Activated CD8-positive, alpha-beta memory T cell treated with anti-CD3 and anti-CD28 coated beads, Interleukin-2, amount 10 ng/mL, durations not matched to agents 7 days and 5 days (primary cell): ENCODE measurements around the gene DST. TPM values are rescaled to one million over a fixed set of nuclear protein-coding genes. Genes with fewer than 3 reads are reported as not detected.
A peak's percentile ranks its signal among the peaks of the same experiment; 100 is the strongest.
"Not testable (repeated sequence)": the region's sequence is repeated elsewhere in the genome, so short reads cannot be mapped to it uniquely, and the experiment has no call there.

Source experiments
- ATAC-seq: fragments of 150-1000 bp; cut with Tn5 transposase; one replicate; pipeline ENCODE4 v1.10.0; 2021; ENCODE audit warnings: moderate library complexity
- CTCF ChIA-PET: fragments of 350-600 bp; sonication (Branson Sonifier 250); formaldehyde crosslinking; loops from one replicate; lab custom pipeline; 2021; ENCODE audit warnings: antibody characterized with exemption; lab: Charles Lee
- DNase-seq: peaks from one replicate; pipeline ENCODE4 v3.0.0-alpha.2; 2020
- H3K27ac Mint-ChIP-seq: one replicate; pipeline ENCODE4 v1.8.0; 2021; ENCODE audit warnings: mild to moderate bottlenecking, mixed read lengths
- H3K27me3 Mint-ChIP-seq: one replicate; pipeline ENCODE4 v1.8.0; 2021; ENCODE audit warnings: mixed read lengths
- H3K36me3 Mint-ChIP-seq: one replicate; pipeline ENCODE4 v1.8.0; 2021; ENCODE audit warnings: mild to moderate bottlenecking, mixed read lengths
- H3K4me1 Mint-ChIP-seq: one replicate; pipeline ENCODE4 v1.8.0; 2021; ENCODE audit warnings: mixed read lengths
- H3K4me3 Mint-ChIP-seq: one replicate; pipeline ENCODE4 v1.8.0; 2021; ENCODE audit warnings: mild to moderate bottlenecking, moderate library complexity, mixed read lengths
- H3K9me3 Mint-ChIP-seq: one replicate; pipeline ENCODE4 v1.8.0; 2022; ENCODE audit warnings: low read depth, mixed read lengths
- total RNA-seq, 2 experiments: library from RNA; stranded (reverse); gene quantifications; one replicate each; pipeline ENCODE4 v1.2.3, GENCODE V29; 2021

DST gene
- total RNA-seq, 2 experiments from 2014 or later = 4.0 to 4.3 TPM

DNA sequence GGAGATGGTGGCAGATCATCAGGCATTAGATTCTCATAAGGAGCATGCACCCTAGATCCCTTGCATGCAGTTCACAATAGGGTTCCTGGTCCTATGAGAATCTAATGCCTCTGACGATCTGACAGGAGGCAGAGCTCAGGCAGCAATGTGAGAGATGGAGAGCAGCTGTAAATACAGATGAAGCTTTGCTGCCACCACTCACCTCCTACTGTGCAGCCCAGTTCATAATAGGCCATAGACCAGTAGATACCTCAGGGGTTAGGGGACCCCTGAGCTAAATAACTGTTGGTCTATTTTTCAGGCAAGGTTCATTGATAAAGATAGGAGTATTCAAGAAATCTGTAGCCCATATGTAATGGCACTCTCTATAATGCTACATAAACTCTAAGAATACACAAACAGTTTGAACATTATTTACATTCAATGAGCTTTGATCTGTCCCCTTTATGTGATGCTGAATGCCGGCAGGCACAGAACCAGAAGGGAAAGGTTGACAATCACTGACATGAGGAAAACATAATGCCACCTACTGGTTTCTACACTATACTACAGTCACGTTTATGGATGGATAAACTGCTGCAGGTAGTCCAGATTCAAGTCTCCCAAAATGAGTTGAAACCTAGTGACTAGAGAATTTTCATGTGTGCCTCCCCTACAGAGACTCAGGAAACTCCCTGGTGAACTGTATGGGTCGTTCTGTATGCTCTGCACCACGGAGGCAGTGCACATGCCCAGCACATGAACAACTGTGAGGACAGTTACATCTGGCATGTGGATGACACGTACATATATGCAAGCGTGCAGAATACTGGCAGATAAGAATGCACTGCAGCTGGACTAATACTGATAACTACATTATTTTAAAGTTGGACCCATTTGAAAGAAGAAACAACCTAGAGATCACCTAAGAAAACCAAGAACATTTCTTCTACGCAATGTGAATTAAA lies 72.0 kb downstream of the DST start:
- Mint-ChIP-seq H3K36me3 (no peaks in the 10 kb centered on the region), H3K9me3 (no peaks in the 10 kb centered on the region), H3K4me1 (no peaks in the 10 kb centered on the region), H3K27me3 (peaks cover 3% of the 10 kb centered on the region), H3K4me3 (no peak overlapping the region), H3K27ac (no peak overlapping the region)
- DNase-seq (no peak), ATAC-seq (no peak)
- CTCF ChIA-PET = interaction anchor here (0.7 to 1.1 kb wide), 5 partner anchors 10 to 214 kb away, joined by 3 to 4 read pairs (median 3); no protein-coding TSS in a partner anchor

DNA sequence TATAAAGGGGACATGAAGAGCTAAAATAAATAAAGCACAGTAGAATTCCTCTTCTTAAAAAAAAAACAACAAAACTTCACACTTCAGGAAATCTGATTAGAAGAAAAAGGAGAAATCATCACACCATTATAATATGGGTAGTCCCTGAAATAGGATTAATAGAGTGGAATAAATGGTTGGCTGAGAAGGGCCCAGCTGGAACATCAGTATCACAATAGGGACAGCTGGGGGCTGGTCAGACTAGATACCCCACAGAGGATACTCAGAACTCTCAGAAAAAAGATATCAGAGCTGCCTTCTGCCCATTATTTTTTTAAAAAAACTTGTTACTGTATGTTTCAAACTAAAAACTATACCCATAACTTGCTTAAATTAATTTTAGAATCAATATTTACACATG lies 75.2 kb downstream of the DST start:
- DNase-seq (no peak), ATAC-seq (no peak)
- no peak overlapping the region for H3K4me3 Mint-ChIP-seq
- H3K36me3 Mint-ChIP-seq = no peaks in the 10 kb centered on the region
- peaks cover 2% of the 10 kb centered on the region for H3K9me3 Mint-ChIP-seq
- no peak overlapping the region for H3K27ac Mint-ChIP-seq
- CTCF ChIA-PET = interaction anchor here (1.4 kb wide), 1 partner anchor 27 kb away, joined by 6 read pairs; no protein-coding TSS in a partner anchor
- no peaks in the 10 kb centered on the region for H3K4me1 Mint-ChIP-seq
- no peaks in the 10 kb centered on the region for H3K27me3 Mint-ChIP-seq

- H3K27me3 Mint-ChIP-seq, CTCF ChIA-PET, H3K9me3 Mint-ChIP-seq, H3K36me3 Mint-ChIP-seq, H3K4me1 Mint-ChIP-seq, ATAC-seq, H3K4me3 Mint-ChIP-seq, DNase-seq, H3K27ac Mint-ChIP-seq: not testable (repeated sequence)
Measured at GRCh38 chr6:56562730-56563129, 80.0 kb downstream of the DST start.

GRCh38 chr6:56556751-56557540 lies 85.7 kb downstream of the DST start:
- Mint-ChIP-seq H3K4me3 (no peak overlapping the region), H3K9me3 (no peaks in the 10 kb centered on the region), H3K4me1 (no peaks in the 10 kb centered on the region), H3K27me3 (peaks cover 4% of the 10 kb centered on the region), H3K36me3 (no peaks in the 10 kb centered on the region), H3K27ac (no peak overlapping the region)
- CTCF ChIA-PET = no interaction called here
- no peak for DNase-seq
- no peak for ATAC-seq

- H3K27me3 Mint-ChIP-seq = peaks cover 2% of the 10 kb centered on the region
- DNase-seq (no peak), ATAC-seq (no peak)
- H3K4me1 Mint-ChIP-seq = no peaks in the 10 kb centered on the region
- no peak overlapping the region for H3K27ac Mint-ChIP-seq
- no peaks in the 10 kb centered on the region for H3K36me3 Mint-ChIP-seq
- H3K4me3 Mint-ChIP-seq = no peak overlapping the region
- no peaks in the 10 kb centered on the region for H3K9me3 Mint-ChIP-seq
- CTCF ChIA-PET = no interaction called here
Measured at GRCh38 chr6:56555438-56555872, 87.2 kb downstream of the DST start.

GRCh38 chr6:56552187-56553130 lies 90.2 kb downstream of the DST start:
- no peaks in the 10 kb centered on the region for H3K4me1 Mint-ChIP-seq
- H3K27me3 Mint-ChIP-seq = peaks cover 2% of the 10 kb centered on the region
- CTCF ChIA-PET = no interaction called here
- no peak for ATAC-seq
- no peak overlapping the region for H3K27ac Mint-ChIP-seq
- DNase-seq = no peak
- H3K4me3 Mint-ChIP-seq = no peak overlapping the region
- H3K36me3 Mint-ChIP-seq = no peaks in the 10 kb centered on the region
- H3K9me3 Mint-ChIP-seq = no peaks in the 10 kb centered on the region

DNA sequence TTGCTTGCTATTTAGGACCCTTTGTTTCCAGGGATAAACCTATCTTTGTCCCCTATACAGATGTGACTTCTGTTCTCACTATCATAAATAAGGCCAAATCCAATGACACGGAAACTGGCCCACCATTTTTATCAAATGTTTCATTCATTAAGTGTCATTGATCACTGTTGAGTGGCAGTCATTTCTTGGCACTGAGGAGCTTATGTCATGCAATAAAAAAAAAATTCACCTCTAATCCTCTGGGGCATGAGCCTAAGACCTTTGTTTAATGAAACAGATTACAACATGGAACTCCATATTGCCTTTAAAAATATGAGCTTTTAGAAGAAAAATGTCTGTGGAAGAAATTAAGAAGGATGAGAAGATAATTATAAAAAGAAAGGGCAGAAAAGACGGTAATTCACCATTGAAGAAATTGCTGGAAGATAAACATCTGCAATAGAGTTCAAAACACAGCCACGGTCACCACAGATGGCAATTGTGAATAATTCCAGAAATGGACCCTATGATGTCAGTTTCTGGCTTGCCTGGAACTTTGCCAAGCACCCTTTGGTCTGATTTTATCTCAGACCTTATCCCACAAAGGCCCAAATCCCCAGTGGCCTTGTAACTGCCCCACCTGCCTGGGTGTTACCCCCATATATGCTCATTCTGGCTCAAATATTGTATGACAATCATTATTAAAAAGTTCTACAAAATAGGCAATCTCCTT lies 91.1 kb downstream of the DST start:
- H3K4me1 Mint-ChIP-seq = no peaks in the 10 kb centered on the region
- H3K36me3 Mint-ChIP-seq = no peaks in the 10 kb centered on the region
- DNase-seq (no peak), ATAC-seq (no peak)
- H3K9me3 Mint-ChIP-seq = no peaks in the 10 kb centered on the region
- peaks cover 4% of the 10 kb centered on the region for H3K27me3 Mint-ChIP-seq
- no peak overlapping the region for H3K4me3 Mint-ChIP-seq
- CTCF ChIA-PET = no interaction called here
- no peak overlapping the region for H3K27ac Mint-ChIP-seq

DNA sequence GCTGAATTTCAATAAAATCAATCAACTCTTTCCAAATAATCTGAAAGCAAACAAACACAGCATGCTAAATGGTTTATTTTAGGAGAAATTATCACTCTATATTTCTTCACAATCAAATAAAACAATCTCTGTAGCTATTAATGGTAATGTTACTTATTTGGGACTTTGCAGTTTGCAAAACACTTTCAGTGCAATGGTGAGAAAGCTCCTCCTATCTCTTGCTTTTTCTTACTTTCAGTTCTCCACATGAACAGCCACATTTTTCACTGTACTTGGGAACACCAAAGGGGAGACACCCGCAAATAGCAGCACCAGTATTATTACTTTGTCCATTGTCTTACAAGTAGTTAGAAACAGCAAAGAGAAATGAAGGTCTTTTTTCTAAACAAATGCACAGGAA lies 92.4 kb downstream of the DST start:
- H3K27me3 Mint-ChIP-seq = peaks cover 4% of the 10 kb centered on the region
- DNase-seq = no peak
- CTCF ChIA-PET = no interaction called here
- no peaks in the 10 kb centered on the region for H3K36me3 Mint-ChIP-seq
- H3K9me3 Mint-ChIP-seq = no peaks in the 10 kb centered on the region
- ATAC-seq = no peak
- no peak overlapping the region for H3K4me3 Mint-ChIP-seq
- no peak overlapping the region for H3K27ac Mint-ChIP-seq
- H3K4me1 Mint-ChIP-seq = no peaks in the 10 kb centered on the region

DNA sequence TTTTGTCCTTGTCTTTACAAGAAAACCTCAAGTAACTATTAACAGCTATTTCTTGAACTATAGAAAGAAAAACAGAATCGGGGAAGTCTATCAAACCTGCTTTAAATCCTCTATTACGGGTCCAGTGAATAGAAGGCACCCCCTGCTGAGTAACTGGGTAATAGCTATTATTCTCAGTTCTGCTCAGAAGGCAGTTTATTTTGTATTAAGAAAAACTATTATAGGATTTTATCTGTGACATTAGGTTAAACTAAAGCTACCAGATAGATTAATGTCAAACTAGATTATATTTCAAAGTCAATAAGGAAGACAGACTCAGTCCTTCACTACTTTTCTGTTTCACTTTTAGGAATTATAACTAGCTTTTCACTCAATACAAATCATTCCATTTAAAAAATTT lies 93.7 kb downstream of the DST start:
- CTCF ChIA-PET = no interaction called here
- ATAC-seq = no peak
- no peak for DNase-seq
- no peaks in the 10 kb centered on the region for H3K4me1 Mint-ChIP-seq
- peaks cover 8% of the 10 kb centered on the region for H3K27me3 Mint-ChIP-seq
- no peak overlapping the region for H3K4me3 Mint-ChIP-seq
- no peaks in the 10 kb centered on the region for H3K9me3 Mint-ChIP-seq
- H3K27ac Mint-ChIP-seq = no peak overlapping the region
- no peaks in the 10 kb centered on the region for H3K36me3 Mint-ChIP-seq

GRCh38 chr6:56547687-56548086 lies 95.0 kb downstream of the DST start:
- H3K9me3 Mint-ChIP-seq = no peaks in the 10 kb centered on the region
- no peaks in the 10 kb centered on the region for H3K4me1 Mint-ChIP-seq
- no peaks in the 10 kb centered on the region for H3K36me3 Mint-ChIP-seq
- no peak for ATAC-seq
- CTCF ChIA-PET = no interaction called here
- H3K27ac Mint-ChIP-seq = no peak overlapping the region
- H3K27me3 Mint-ChIP-seq = peaks cover 7% of the 10 kb centered on the region
- DNase-seq = no peak
- no peak overlapping the region for H3K4me3 Mint-ChIP-seq

- Mint-ChIP-seq H3K4me3 (no peak overlapping the region), H3K27ac (no peak overlapping the region), H3K36me3 (no peaks in the 10 kb centered on the region), H3K9me3 (no peaks in the 10 kb centered on the region), H3K4me1 (no peaks in the 10 kb centered on the region), H3K27me3 (peaks cover 10% of the 10 kb centered on the region)
- CTCF ChIA-PET = interaction anchor here (0.6 to 2.1 kb wide), 5 partner anchors 28 to 227 kb away, joined by 3 to 11 read pairs (median 4); no protein-coding TSS in a partner anchor
- DNase-seq (peak; percentile 76), ATAC-seq (peak; percentile 96)
Measured at GRCh38 chr6:56542364-56543331, 100.0 kb downstream of the DST start.
